Osteocyte (in vitro differentiated cells): ENCODE measurements around the gene PRDM5. TPM values are rescaled to one million over a fixed set of nuclear protein-coding genes. Genes with fewer than 3 reads are reported as not detected.

Source experiments
- DNase-seq: peaks from one replicate; pipeline ENCODE4 v3.0.0; 2021; ENCODE audit warnings: mixed read lengths; ENCODE audit not compliant: unreplicated experiment; ENCODE audit errors: extremely low spot score
- H3K27ac Mint-ChIP-seq: one replicate; pipeline ENCODE4 v1.8.0; 2021; ENCODE audit warnings: mild to moderate bottlenecking, mixed read lengths; ENCODE audit not compliant: unreplicated experiment
- H3K27me3 Mint-ChIP-seq: one replicate; pipeline ENCODE4 v1.8.0; 2021; ENCODE audit warnings: mixed read lengths; ENCODE audit not compliant: unreplicated experiment
- H3K36me3 Mint-ChIP-seq: one replicate; pipeline ENCODE4 v1.8.0; 2021; ENCODE audit warnings: mixed read lengths; ENCODE audit not compliant: unreplicated experiment
- H3K4me1 Mint-ChIP-seq: one replicate; pipeline ENCODE4 v1.8.0; 2021; ENCODE audit warnings: mixed read lengths; ENCODE audit not compliant: unreplicated experiment
- H3K4me3 Mint-ChIP-seq: one replicate; pipeline ENCODE4 v1.8.0; 2021; ENCODE audit warnings: mild to moderate bottlenecking, moderate library complexity, mixed read lengths; ENCODE audit not compliant: unreplicated experiment
- H3K9me3 Mint-ChIP-seq: one replicate; pipeline ENCODE4 v1.8.0; 2021; ENCODE audit warnings: mixed read lengths; ENCODE audit not compliant: unreplicated experiment
- CTCF ChIP-seq: fragments of 200-600 bp; sonication (generic); IDR thresholded peaks from 2 replicates; pipeline ENCODE4 v1.5.0; 2021; ENCODE audit warnings: antibody characterized with exemption, mild to moderate bottlenecking, moderate library complexity
- total RNA-seq: library from RNA; stranded (reverse); gene quantifications from 2 replicates; pipeline ENCODE4 v1.2.1, GENCODE V29; 2021

PRDM5 gene
- total RNA-seq, 1 donor from 2014 or later, result 9.4 TPM

- Mint-ChIP-seq H3K36me3 (peaks cover 1% of the 10 kb centered on the region), H3K27me3 (no peaks in the 10 kb centered on the region), H3K4me1 (peaks cover 21% of the 10 kb centered on the region), H3K9me3 (peaks cover 9% of the 10 kb centered on the region), H3K27ac (no peak overlapping the region), H3K4me3 (no peak overlapping the region)
- no peak for DNase-seq
- no peak for TF ChIP-seq CTCF
Observed at GRCh38 chr4:120838784-120839183, 83.7 kb downstream of the PRDM5 start.

- Mint-ChIP-seq H3K36me3 (peaks cover 1% of the 10 kb centered on the region), H3K9me3 (peaks cover 9% of the 10 kb centered on the region), H3K27me3 (no peaks in the 10 kb centered on the region), H3K4me1 (peaks cover 18% of the 10 kb centered on the region), H3K4me3 (no peak overlapping the region), H3K27ac (no peak overlapping the region)
- no peak for DNase-seq
- TF ChIP-seq CTCF, result no peak
Observed at GRCh38 chr4:120837656-120838055, 84.9 kb downstream of the PRDM5 start.

- no peak for DNase-seq
- no peak for TF ChIP-seq CTCF
- peaks cover 1% of the 10 kb centered on the region for H3K36me3 Mint-ChIP-seq
- H3K4me1 Mint-ChIP-seq, result no peaks in the 10 kb centered on the region
- H3K4me3 Mint-ChIP-seq, result no peak overlapping the region
- no peaks in the 10 kb centered on the region for H3K27me3 Mint-ChIP-seq
- no peak overlapping the region for H3K27ac Mint-ChIP-seq
- H3K9me3 Mint-ChIP-seq, result peaks cover 9% of the 10 kb centered on the region
Observed at GRCh38 chr4:120835342-120835741, 87.2 kb downstream of the PRDM5 start.

- no peaks in the 10 kb centered on the region for H3K27me3 Mint-ChIP-seq
- no peak overlapping the region for H3K27ac Mint-ChIP-seq
- no peak for DNase-seq
- peaks cover 1% of the 10 kb centered on the region for H3K4me1 Mint-ChIP-seq
- peaks cover 1% of the 10 kb centered on the region for H3K36me3 Mint-ChIP-seq
- peaks cover 9% of the 10 kb centered on the region for H3K9me3 Mint-ChIP-seq
- H3K4me3 Mint-ChIP-seq, result no peak overlapping the region
- TF ChIP-seq CTCF, result no peak
Observed at GRCh38 chr4:120830204-120830603, 92.3 kb downstream of the PRDM5 start.

- H3K36me3 Mint-ChIP-seq, result no peaks in the 10 kb centered on the region
- H3K27ac Mint-ChIP-seq, result no peak overlapping the region
- no peak for DNase-seq
- no peak for TF ChIP-seq CTCF
- H3K9me3 Mint-ChIP-seq, result peaks cover 2% of the 10 kb centered on the region
- H3K27me3 Mint-ChIP-seq, result no peaks in the 10 kb centered on the region
- H3K4me1 Mint-ChIP-seq, result peaks cover 1% of the 10 kb centered on the region
- no peak overlapping the region for H3K4me3 Mint-ChIP-seq
Observed at GRCh38 chr4:120829113-120829831, 93.3 kb downstream of the PRDM5 start.
